Measurements from ENCODE around the gene TTC29.

TTC29 gene

DNA sequence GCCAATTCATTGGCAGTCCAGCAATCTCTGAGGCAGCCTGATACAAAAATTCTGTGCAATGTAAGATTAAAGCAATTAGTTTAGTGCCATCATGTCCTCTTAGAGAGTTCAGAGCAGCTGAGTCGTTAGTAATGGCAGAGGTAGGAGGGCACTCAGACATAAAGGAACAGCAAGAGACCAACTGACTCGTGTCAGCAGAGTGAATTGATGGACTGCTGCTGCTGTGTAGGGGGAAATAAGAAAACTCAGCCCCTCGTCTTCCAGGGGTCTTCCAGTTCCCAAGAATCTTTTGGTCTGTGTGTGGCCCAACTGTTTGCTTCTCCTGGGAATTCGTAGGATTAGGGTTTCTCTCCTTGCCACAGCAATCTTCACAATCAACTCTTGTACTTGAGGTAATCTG lies 100.9 kb downstream of the TTC29 start:
- no peaks in the 10 kb centered on the region for H3K9me2 ChIP-seq (ENCODE audit: low read depth, low read length)
- H3K79me2 ChIP-seq (ENCODE audit: insufficient read depth, low read length): no peaks in the 10 kb centered on the region
- H4K20me1 ChIP-seq (ENCODE audit: insufficient read depth, low read length): no peaks in the 10 kb centered on the region
- H2AFZ ChIP-seq (ENCODE audit: low read length): no peak overlapping the region
- H3K4me1 ChIP-seq (ENCODE audit: insufficient read depth, low read length, severe bottlenecking): no peaks in the 10 kb centered on the region
- H3K9ac ChIP-seq (ENCODE audit: low read length): no peak overlapping the region
- H3K4me3 ChIP-seq (ENCODE audit: low read depth, low read length, poor library complexity, severe bottlenecking): no peak overlapping the region
- H3F3A ChIP-seq (ENCODE audit: insufficient read depth, low read length): no peaks in the 10 kb centered on the region
- no peak overlapping the region for H3K4me2 ChIP-seq (ENCODE audit: low read length)
- TF ChIP-seq EZH2 (IDR thresholded peaks at IDR 0.05; ENCODE audit: borderline replicate concordance, low read length): no peak
- no peak for TF ChIP-seq CTCF (IDR thresholded peaks at IDR 0.05; ENCODE audit: low read length)
- no peaks in the 10 kb centered on the region for H3K36me3 ChIP-seq (ENCODE audit: insufficient read depth, low read length)
- H3K27ac ChIP-seq (ENCODE audit: low read depth, low read length, poor library complexity, severe bottlenecking): no peak overlapping the region
- H3K27me3 ChIP-seq (ENCODE audit: insufficient read depth, low read length): 0 out of 2 replicates have a peak, but pooled peaks cover 4% of the 10 kb centered on the region
- H3K9me3 ChIP-seq (ENCODE audit: low read length): no peaks in the 10 kb centered on the region

DNA sequence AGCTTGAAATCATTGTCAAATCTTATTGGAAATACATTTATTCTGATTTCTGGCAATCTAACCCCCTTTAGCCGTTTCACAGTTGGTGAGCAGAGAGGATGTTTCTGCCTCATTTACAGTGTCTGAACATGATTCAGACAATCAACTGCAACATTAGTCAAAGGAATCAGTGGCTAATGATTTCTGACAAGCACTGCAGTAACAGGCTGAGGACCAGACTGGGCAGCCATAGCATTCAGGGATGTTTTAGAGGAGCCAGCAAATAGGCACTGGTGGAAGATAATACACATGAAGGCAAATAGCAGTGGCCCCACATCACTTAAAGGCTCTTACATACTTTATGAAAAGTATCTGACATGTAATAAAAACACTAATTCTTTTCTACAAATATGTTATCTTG lies 102.8 kb downstream of the TTC29 start:
- H3K4me2 ChIP-seq (ENCODE audit: low read length): no peak overlapping the region
- no peak overlapping the region for H3K9ac ChIP-seq (ENCODE audit: low read length)
- H3K9me3 ChIP-seq (ENCODE audit: low read length): no peaks in the 10 kb centered on the region
- H3K4me3 ChIP-seq (ENCODE audit: low read depth, low read length, poor library complexity, severe bottlenecking): no peak overlapping the region
- TF ChIP-seq EZH2 (IDR thresholded peaks at IDR 0.05; ENCODE audit: borderline replicate concordance, low read length): no peak
- no peak for TF ChIP-seq CTCF (IDR thresholded peaks at IDR 0.05; ENCODE audit: low read length)
- no peaks in the 10 kb centered on the region for H3K4me1 ChIP-seq (ENCODE audit: insufficient read depth, low read length, severe bottlenecking)
- no peak overlapping the region for H2AFZ ChIP-seq (ENCODE audit: low read length)
- H3K9me2 ChIP-seq (ENCODE audit: low read depth, low read length): no peaks in the 10 kb centered on the region
- no peaks in the 10 kb centered on the region for H3F3A ChIP-seq (ENCODE audit: insufficient read depth, low read length)
- H4K20me1 ChIP-seq (ENCODE audit: insufficient read depth, low read length): no peaks in the 10 kb centered on the region
- H3K27me3 ChIP-seq (ENCODE audit: insufficient read depth, low read length): 0 out of 2 replicates have a peak, but pooled peaks cover 4% of the 10 kb centered on the region
- H3K79me2 ChIP-seq (ENCODE audit: insufficient read depth, low read length): no peaks in the 10 kb centered on the region
- no peaks in the 10 kb centered on the region for H3K36me3 ChIP-seq (ENCODE audit: insufficient read depth, low read length)
- no peak overlapping the region for H3K27ac ChIP-seq (ENCODE audit: low read depth, low read length, poor library complexity, severe bottlenecking)

- Histone ChIP-seq H3K9me3 (ENCODE audit: low read length) (no peaks in the 10 kb centered on the region), H3K4me1 (ENCODE audit: insufficient read depth, low read length, severe bottlenecking) (no peaks in the 10 kb centered on the region), H3K27ac (ENCODE audit: low read depth, low read length, poor library complexity, severe bottlenecking) (no peak overlapping the region), H3K9ac (ENCODE audit: low read length) (no peak overlapping the region), H3K4me2 (ENCODE audit: low read length) (no peak overlapping the region), H3K27me3 (ENCODE audit: insufficient read depth, low read length) (0 out of 2 replicates have a peak, but pooled peaks cover 4% of the 10 kb centered on the region), H4K20me1 (ENCODE audit: insufficient read depth, low read length) (no peaks in the 10 kb centered on the region), H3F3A (ENCODE audit: insufficient read depth, low read length) (no peaks in the 10 kb centered on the region), H3K9me2 (ENCODE audit: low read depth, low read length) (no peaks in the 10 kb centered on the region), H3K79me2 (ENCODE audit: insufficient read depth, low read length) (no peaks in the 10 kb centered on the region), H3K36me3 (ENCODE audit: insufficient read depth, low read length) (no peaks in the 10 kb centered on the region), H2AFZ (ENCODE audit: low read length) (no peak overlapping the region), H3K4me3 (ENCODE audit: low read depth, low read length, poor library complexity, severe bottlenecking) (no peak overlapping the region)
- no peak for TF ChIP-seq CTCF (IDR thresholded peaks at IDR 0.05; ENCODE audit: low read length)
- TF ChIP-seq EZH2 (IDR thresholded peaks at IDR 0.05; ENCODE audit: borderline replicate concordance, low read length): no peak
Measured at GRCh38 chr4:146840731-146841130, 104.9 kb downstream of the TTC29 start.
